A549 (cell line): Measurements from ENCODE around the gene FRYL. TPM values are rescaled to one million over a fixed set of nuclear protein-coding genes. Genes with fewer than 3 reads are reported as not detected.

Experiments used
- ATAC-seq, 2 experiments: fragments of 200-7000 bp in 1 of 2; fragments of >200 bp in 1 of 2; cut with Nextera tagmentation in 1 of 2; cut with Tn5 transposase in 1 of 2; 3 replicates each; pipeline versions ENCODE4 v1.8.0 to v1.9.1; 2018 to 2020; ENCODE audit warnings: mild to moderate bottlenecking in 1 of 2, moderate library complexity in 1 of 2
- CTCF ChIA-PET: fragments of 300-600 bp; sonication (Branson Sonifier 250); formaldehyde crosslinking; extraction: SDS; loops from one replicate; lab custom pipeline; 2021; ENCODE audit warnings: antibody characterized with exemption, inconsistent platforms; lab: Yijun Ruan, JAX
- POLR2A ChIA-PET: fragments of 350-600 bp; formaldehyde crosslinking; extraction: SDS; loops from one replicate; lab custom pipeline; 2021; ENCODE audit warnings: antibody characterized with exemption, inconsistent platforms; lab: Yijun Ruan, JAX
- DNase-seq, 2 experiments: peaks; one replicate each; pipeline versions ENCODE4 v3.0.0 to v3.0.0-alpha.2; 2011 to 2016; ENCODE audit warnings: low read depth in 1 of 2, low spot score in 1 of 2
- FAIRE-seq: peaks from 2 replicates; lab custom pipeline; 2011; peaks lifted over from hg19 to GRCh38; lab: Jason Lieb, UNC
- H3K27ac ChIP-seq, 2 experiments: fragments of >200 bp; sonication (Bioruptor Twin); formaldehyde crosslinking; 3 replicates each; pipeline ENCODE4 v1.5.1; 2016 to 2017
- H3K4me1 ChIP-seq: fragments of >200 bp; sonication (Bioruptor Twin); formaldehyde crosslinking; 3 replicates; pipeline ENCODE4 v1.6.1; 2016
- H3K4me2 ChIP-seq: fragments of >200 bp; sonication (Bioruptor Twin); formaldehyde crosslinking; 3 replicates; pipeline ENCODE4 v1.6.1; 2016
- H3K4me3 ChIP-seq: fragments of >200 bp; sonication (Bioruptor Twin); formaldehyde crosslinking; 3 replicates; pipeline ENCODE4 v1.5.1; 2016
- H3K9me3 ChIP-seq: fragments of >200 bp; sonication (Bioruptor Twin); formaldehyde crosslinking; 3 replicates; pipeline ENCODE4 v1.6.1; 2016
- CHD2 ChIP-seq: fragments of 150-350 bp; IDR thresholded peaks from 2 replicates; pipeline ENCODE4 v1.6.1; 2014; ENCODE audit warnings: low read length; ENCODE audit not compliant: partially characterized antibody
- E2F6 ChIP-seq: IDR thresholded peaks from 2 replicates; pipeline ENCODE4 v1.6.1; 2012; ENCODE audit warnings: low read depth, borderline replicate concordance
- EHMT2 ChIP-seq: fragments of 200-600 bp; sonication (generic); IDR thresholded peaks from 2 replicates; pipeline ENCODE4 v1.6.1; 2016; ENCODE audit warnings: antibody characterized with exemption, low read depth, mild to moderate bottlenecking, moderate library complexity
- ELK1 ChIP-seq: fragments of 150-350 bp; IDR thresholded peaks from 2 replicates; pipeline ENCODE4 v1.6.1; 2014; ENCODE audit warnings: low read depth, mild to moderate bottlenecking, low read length
- EP300 ChIP-seq, 2 experiments: fragments of >200 bp; sonication (Bioruptor Twin); formaldehyde crosslinking; IDR thresholded peaks; 2 replicates in 1 of 2; 3 replicates in 1 of 2; pipeline ENCODE4 v1.6.1; 2016 to 2017
- FOSB ChIP-seq: fragments of 250-450 bp; sonication (Bioruptor Pico); IDR thresholded peaks from 2 replicates; pipeline ENCODE4 v1.5.0; 2020; ENCODE audit warnings: mild to moderate bottlenecking, moderate library complexity
- FOXS1 ChIP-seq: fragments of 250-450 bp; sonication (Bioruptor Pico); IDR thresholded peaks from 2 replicates; pipeline ENCODE4 v1.5.0; 2020; ENCODE audit warnings: mild to moderate bottlenecking, moderate library complexity
- GATA3 ChIP-seq: IDR thresholded peaks from 2 replicates; pipeline ENCODE4 v1.6.1; 2012; ENCODE audit warnings: borderline replicate concordance
- HES2 ChIP-seq: fragments of >200 bp; sonication (Bioruptor Twin); formaldehyde crosslinking; IDR thresholded peaks from 2 replicates; pipeline ENCODE4 v1.6.1; 2016
- HEYL ChIP-seq: fragments of 250-450 bp; sonication (Bioruptor Pico); IDR thresholded peaks from 2 replicates; pipeline ENCODE4 v1.8.0; 2021; ENCODE audit warnings: mild to moderate bottlenecking, moderate library complexity
- HOXB13 ChIP-seq: fragments of 250-450 bp; sonication (Bioruptor Pico); IDR thresholded peaks from 2 replicates; pipeline ENCODE4 v1.5.0; 2020; ENCODE audit warnings: low read depth, mild to moderate bottlenecking, moderate library complexity
- JUN ChIP-seq, 2 experiments: fragments of >200 bp; sonication (Bioruptor Twin); formaldehyde crosslinking; IDR thresholded peaks; 2 replicates in 1 of 2; 3 replicates in 1 of 2; pipeline ENCODE4 v1.6.1; 2016 to 2017
- JUNB ChIP-seq: fragments of >200 bp; sonication (Bioruptor Twin); formaldehyde crosslinking; IDR thresholded peaks from 2 replicates; pipeline ENCODE4 v1.6.1; 2016
- KDM1A ChIP-seq: fragments of 200-600 bp; sonication (generic); IDR thresholded peaks from 2 replicates; pipeline ENCODE4 v1.6.1; 2016; ENCODE audit warnings: low read depth, mild to moderate bottlenecking
- MAFK ChIP-seq: fragments of 450-650 bp; IDR thresholded peaks from 2 replicates; pipeline ENCODE4 v1.6.1; 2014; ENCODE audit not compliant: partially characterized antibody
- MYC ChIP-seq: IDR thresholded peaks from 2 replicates; pipeline ENCODE4 v1.6.1; 2012; ENCODE audit warnings: mild to moderate bottlenecking, inconsistent platforms, low read length, improper control_type of control experiment, borderline replicate concordance
- NR3C1 ChIP-seq: fragments of >200 bp; sonication (Bioruptor Twin); formaldehyde crosslinking; IDR thresholded peaks from 3 replicates; pipeline ENCODE4 v1.6.1; 2017
- PBX3 ChIP-seq: IDR thresholded peaks from 2 replicates; pipeline ENCODE4 v1.6.1; 2012
- POLR2A ChIP-seq: IDR thresholded peaks from 2 replicates; pipeline ENCODE4 v1.6.1; 2012; ENCODE audit warnings: mild to moderate bottlenecking, low read length
- RAD21 ChIP-seq, 2 experiments: fragments of >200 bp in 1 of 2; sonication (Bioruptor Twin) in 1 of 2; formaldehyde crosslinking in 1 of 2; IDR thresholded peaks in 1 of 2; conservative IDR thresholded peaks in 1 of 2; 2 replicates in 1 of 2; 3 replicates in 1 of 2; pipeline ENCODE4 v1.6.1; 2012 to 2018; ENCODE audit warnings: inconsistent platforms in 1 of 2
- RARB ChIP-seq: fragments of 250-450 bp; sonication (Bioruptor Pico); IDR thresholded peaks from 2 replicates; pipeline ENCODE4 v1.8.0; 2021; ENCODE audit warnings: mild to moderate bottlenecking, moderate library complexity
- RCOR1 ChIP-seq: fragments of 150-350 bp; IDR thresholded peaks from 2 replicates; pipeline ENCODE4 v1.6.1; 2014; ENCODE audit warnings: antibody characterized with exemption, low read length, low read depth
- RNF2 ChIP-seq: fragments of 200-600 bp; sonication (generic); IDR thresholded peaks from 2 replicates; pipeline ENCODE4 v1.6.1; 2016; ENCODE audit warnings: low read depth, mild to moderate bottlenecking, antibody characterized with exemption, moderate library complexity, borderline replicate concordance
- SREBF2 ChIP-seq: fragments of 450-650 bp; IDR thresholded peaks from 2 replicates; pipeline ENCODE4 v1.6.1; 2014; ENCODE audit warnings: mild to moderate bottlenecking, moderate library complexity
- USF2 ChIP-seq: fragments of 450-650 bp; IDR thresholded peaks from 2 replicates; pipeline ENCODE4 v1.6.1; 2014; ENCODE audit warnings: antibody characterized with exemption
- ZSCAN20 ChIP-seq: fragments of 250-450 bp; sonication (Bioruptor Pico); IDR thresholded peaks from 2 replicates; pipeline ENCODE4 v1.8.0; 2022; ENCODE audit warnings: mild to moderate bottlenecking, moderate library complexity
- WGBS: methylation state at CpG from one replicate; pipeline ENCODE4 v1.1.6; 2017; ENCODE audit errors: missing lambda C conversion rate; 5-methylcytosine and 5-hydroxymethylcytosine counted together
- polyA plus RNA-seq, 4 experiments: library from polyadenylated mRNA; depleted of rRNA in 3 of 4; stranded (reverse); fragments of >200 nt; fragmentation: RNase III in 1 of 4; extraction: RNeasy Plus Mini Kit Qiagen cat#74134 plus additional on column Dnase treatment in 1 of 4; gene quantifications; 2 replicates in 3 of 4; 3 replicates in 1 of 4; pipeline ENCODE4 v1.2.3, GENCODE V29; 2011 to 2017

Gene FRYL
- polyA plus RNA-seq, 2 of the 4 experiments (the other 2 are of a cell fraction), result 7.1 to 21.1 TPM

- H3K4me2 ChIP-seq, result no peak overlapping the region
- no peaks in the 10 kb centered on the region for H3K4me1 ChIP-seq
- POLR2A ChIA-PET, result no interaction called here
- H3K4me3 ChIP-seq, result no peak overlapping the region
- DNase-seq, result no peak
- TF ChIP-seq HOXB13 (CRISPR knock-in tag), result no peak
- TF ChIP-seq POLR2A, result no peak
- TF ChIP-seq KDM1A, result no peak
- TF ChIP-seq SREBF2, result no peak
- TF ChIP-seq, all 56 proteins: peak for 0
- CTCF ChIA-PET, result interaction anchor here (1.4 kb wide), 1 partner anchor 13 kb away, joined by 5 read pairs; no protein-coding TSS in a partner anchor
- H3K27ac ChIP-seq, result no peak overlapping the region
- ATAC-seq, result no peak
- no peaks in the 10 kb centered on the region for H3K9me3 ChIP-seq
- no peak for FAIRE-seq
- 94% methylated on average over 1 of the region's 1 CpG for WGBS
Observed at GRCh38 chr4:48591372-48591771, 188.7 kb downstream of the FRYL start.

- DNase-seq, result no peak
- no peaks in the 10 kb centered on the region for H3K4me1 ChIP-seq
- 86% methylated on average over 2 of the region's 2 CpGs for WGBS
- no peak for TF ChIP-seq USF2
- TF ChIP-seq RARB (CRISPR knock-in tag), result no peak
- no peak for TF ChIP-seq NR3C1
- TF ChIP-seq E2F6, result no peak
- TF ChIP-seq CHD2, result no peak
- TF ChIP-seq JUN (IDR thresholded peaks at IDR 0.05), result no peak
- no peak for TF ChIP-seq EP300 (IDR thresholded peaks at IDR 0.05)
- TF ChIP-seq, all 56 proteins: peak for 0
- FAIRE-seq, result no peak
- ChIA-PET CTCF (no interaction called here), POLR2A (no interaction called here)
- Histone ChIP-seq H3K9me3 (no peaks in the 10 kb centered on the region), H3K4me2 (no peak overlapping the region), H3K4me3 (no peak overlapping the region), H3K27ac (no peak overlapping the region)
- no peak for ATAC-seq
Observed at GRCh38 chr4:48590884-48591283, 189.2 kb downstream of the FRYL start.

- 87% methylated on average over 1 of the region's 1 CpG for WGBS
- no peak for DNase-seq
- ChIA-PET CTCF (interaction anchor here (0.7 kb wide), 1 partner anchor 375 kb away, joined by 3 read pairs; no protein-coding TSS in a partner anchor), POLR2A (no interaction called here)
- Histone ChIP-seq H3K9me3 (no peaks in the 10 kb centered on the region), H3K27ac (no peak overlapping the region), H3K4me2 (no peak overlapping the region), H3K4me1 (no peaks in the 10 kb centered on the region), H3K4me3 (no peak overlapping the region)
- ATAC-seq, result no peak
- TF ChIP-seq HEYL (no peak), PBX3 (no peak), EHMT2 (no peak), JUN (IDR thresholded peaks at IDR 0.05) (no peak), RCOR1 (no peak), JUNB (no peak), NR3C1 (no peak), RAD21 (conservative IDR thresholded peaks at IDR 0.05 in 1 of 2, IDR thresholded peaks at IDR 0.05 in 1 of 2) (no peak), RNF2 (no peak), FOXS1 (no peak), ZSCAN20 (CRISPR knock-in tag) (no peak), ELK1 (no peak), HES2 (no peak), GATA3 (no peak), MAFK (no peak), FOSB (CRISPR knock-in tag) (no peak), MYC (no peak)
- no peak for FAIRE-seq
Observed at GRCh38 chr4:48589098-48589445, 191.0 kb downstream of the FRYL start.
